SK-N-MC (cell line): ENCODE results near the gene HUS1B.

Experiments
- EZH2 ChIP-seq: fragments of 200-600 bp; sonication (generic); IDR thresholded peaks from one replicate; pipeline ENCODE4 v1.6.1; 2017; ENCODE audit warnings: antibody characterized with exemption
- POLR2AphosphoS5 ChIP-seq: IDR thresholded peaks from 2 replicates; pipeline ENCODE4 v1.6.1; 2012; ENCODE audit warnings: mild to moderate bottlenecking, low read depth, low read length, borderline replicate concordance

- TF ChIP-seq POLR2AphosphoS5 (no peak), EZH2 (no peak)
Observed at GRCh38 chr6:657743-658142, 843 bp upstream of the HUS1B start.
